AG04449 (cell line): ENCODE measurements around the gene PSMA1.

ENCODE experiments used
- CTCF ChIA-PET: fragments of 350-600 bp; formaldehyde crosslinking; extraction: SDS; loops from one replicate; lab custom pipeline; 2021; ENCODE audit warnings: antibody characterized with exemption; lab: Yijun Ruan, JAX
- POLR2A ChIA-PET: fragments of 400-600, 350-600 bp; formaldehyde crosslinking; extraction: SDS; loops from one replicate; lab custom pipeline; 2020; ENCODE audit warnings: antibody characterized with exemption, inconsistent platforms; lab: Yijun Ruan, JAX
- DNase-seq: peaks from one replicate; pipeline ENCODE4 v3.0.0-alpha.2; 2010; ENCODE audit warnings: low read depth, low spot score
- H3K4me3 ChIP-seq: 2 replicates; pipeline ENCODE4 v1.5.1; 2011; ENCODE audit warnings: low read depth, mild to moderate bottlenecking, control low read depth, low read length
- CTCF ChIP-seq: IDR thresholded peaks from one replicate; pipeline ENCODE4 v1.5.1; 2011; ENCODE audit warnings: mild to moderate bottlenecking, moderate library complexity, low read length, control low read depth, inconsistent platforms; ENCODE audit not compliant: insufficient read depth; ENCODE audit errors: missing control alignments

PSMA1 gene

GRCh38 chr11:14544611-14545010 is 24.4 kb upstream of the PSMA1 start:
- POLR2A ChIA-PET = no interaction called here
- no peak for TF ChIP-seq CTCF
- DNase-seq = no peak
- CTCF ChIA-PET = no interaction called here
- no peak overlapping the region for H3K4me3 ChIP-seq

- DNase-seq = no peak
- H3K4me3 ChIP-seq = no peak overlapping the region
- TF ChIP-seq CTCF = no peak
- ChIA-PET POLR2A (no interaction called here), CTCF (no interaction called here)
Observed at GRCh38 chr11:14543260-14543659, 23.1 kb upstream of the PSMA1 start.

GRCh38 chr11:14542324-14542723 is 22.1 kb upstream of the PSMA1 start:
- ChIA-PET POLR2A (no interaction called here), CTCF (no interaction called here)
- TF ChIP-seq CTCF = no peak
- no peak overlapping the region for H3K4me3 ChIP-seq
- no peak for DNase-seq

- no peak for DNase-seq
- H3K4me3 ChIP-seq = no peak overlapping the region
- ChIA-PET CTCF (no interaction called here), POLR2A (no interaction called here)
- no peak for TF ChIP-seq CTCF
Observed at GRCh38 chr11:14541192-14541947, 21.2 kb upstream of the PSMA1 start.

GRCh38 chr11:14539982-14540421 is 19.8 kb upstream of the PSMA1 start:
- no peak for DNase-seq
- ChIA-PET POLR2A (no interaction called here), CTCF (no interaction called here)
- TF ChIP-seq CTCF = no peak
- H3K4me3 ChIP-seq = no peak overlapping the region

GRCh38 chr11:14538926-14539554 is 18.9 kb upstream of the PSMA1 start:
- H3K4me3 ChIP-seq = no peak overlapping the region
- ChIA-PET POLR2A (no interaction called here), CTCF (no interaction called here)
- TF ChIP-seq CTCF = no peak
- no peak for DNase-seq
